ENCODE data around the gene HCRTR2. TPM values are rescaled to one million over a fixed set of nuclear protein-coding genes. Genes with fewer than 3 reads are reported as not detected.
"Not testable (repeated sequence)": the region's sequence is repeated elsewhere in the genome, so short reads cannot be mapped to it uniquely, and the experiment has no call there.

Gene HCRTR2
- total and polyA plus RNA-seq, 7 donors: 0.01 TPM; not detected in 6

DNA sequence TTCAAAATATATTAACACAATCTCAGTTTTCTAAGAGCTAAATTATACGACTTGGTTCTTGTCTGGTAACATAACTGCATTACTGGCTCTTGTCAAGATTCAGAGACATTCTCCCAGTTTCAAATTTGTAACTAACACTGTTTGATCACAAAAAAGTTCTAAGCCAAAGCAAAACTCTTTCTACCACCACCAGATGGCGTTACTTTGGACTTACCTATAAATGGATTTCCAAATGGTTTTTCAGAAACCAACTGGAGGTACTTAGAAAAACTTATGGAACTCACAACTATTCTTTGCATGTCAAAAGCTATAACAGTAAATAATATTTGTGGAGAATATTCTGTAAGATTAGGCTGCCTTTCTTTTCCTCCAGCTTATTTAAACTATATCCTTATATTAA, 118.8 kb downstream of the HCRTR2 start:
- no peaks in the 10 kb centered on the region for H3K9me3 ChIP-seq
- H3K27me3 ChIP-seq (ENCODE audit: insufficient read depth in 3 of 3, low read length in 2 of 3): no peaks in the 10 kb centered on the region
- WGBS, 3 donors: 45 to 55% (median 48%) methylated on average over 2 of the region's 2 CpGs
- intact Hi-C loops (cut with DNase I): no loop called here
- ATAC-seq (no peak), DNase-seq (no peak)
- no peak overlapping the region for H3K27ac ChIP-seq
- H3K36me3 ChIP-seq (ENCODE audit: insufficient read depth in 1 of 2, low read depth in 1 of 2): no peaks in the 10 kb centered on the region
- no peak overlapping the region for H3K4me3 ChIP-seq
- H3K4me1 ChIP-seq: no peaks in the 10 kb centered on the region
- no peak for TF ChIP-seq CTCF (IDR thresholded peaks at IDR 0.05)

DNA sequence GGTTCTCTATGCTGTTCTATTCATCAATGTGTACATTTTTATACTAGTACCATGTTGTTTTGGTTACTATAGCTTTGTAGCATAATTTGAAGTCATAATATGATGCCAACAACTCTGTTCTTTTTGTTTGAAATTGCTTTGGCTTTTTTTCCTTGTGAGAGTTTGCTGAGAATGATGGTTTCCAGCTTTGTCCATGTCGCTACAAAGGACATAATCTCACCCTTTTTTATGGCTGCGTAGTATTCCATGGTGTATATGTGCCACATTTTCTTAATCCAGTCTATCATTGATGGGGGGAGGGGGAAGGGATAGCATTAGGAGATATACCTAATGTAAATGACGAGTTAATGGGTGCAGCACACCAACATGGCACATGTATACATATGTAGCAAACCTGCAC, 122.9 kb downstream of the HCRTR2 start:
- intact Hi-C loops (cut with DNase I); H3K27me3 ChIP-seq (ENCODE audit: insufficient read depth in 3 of 3, low read length in 2 of 3); H3K4me1 ChIP-seq; H3K4me3 ChIP-seq; DNase-seq; H3K36me3 ChIP-seq (ENCODE audit: insufficient read depth in 1 of 2, low read depth in 1 of 2); H3K27ac ChIP-seq; ATAC-seq; H3K9me3 ChIP-seq: not testable (repeated sequence)
- WGBS, 3 donors: 83 to 94% (median 92%) methylated on average over 3 of the region's 3 CpGs

DNA sequence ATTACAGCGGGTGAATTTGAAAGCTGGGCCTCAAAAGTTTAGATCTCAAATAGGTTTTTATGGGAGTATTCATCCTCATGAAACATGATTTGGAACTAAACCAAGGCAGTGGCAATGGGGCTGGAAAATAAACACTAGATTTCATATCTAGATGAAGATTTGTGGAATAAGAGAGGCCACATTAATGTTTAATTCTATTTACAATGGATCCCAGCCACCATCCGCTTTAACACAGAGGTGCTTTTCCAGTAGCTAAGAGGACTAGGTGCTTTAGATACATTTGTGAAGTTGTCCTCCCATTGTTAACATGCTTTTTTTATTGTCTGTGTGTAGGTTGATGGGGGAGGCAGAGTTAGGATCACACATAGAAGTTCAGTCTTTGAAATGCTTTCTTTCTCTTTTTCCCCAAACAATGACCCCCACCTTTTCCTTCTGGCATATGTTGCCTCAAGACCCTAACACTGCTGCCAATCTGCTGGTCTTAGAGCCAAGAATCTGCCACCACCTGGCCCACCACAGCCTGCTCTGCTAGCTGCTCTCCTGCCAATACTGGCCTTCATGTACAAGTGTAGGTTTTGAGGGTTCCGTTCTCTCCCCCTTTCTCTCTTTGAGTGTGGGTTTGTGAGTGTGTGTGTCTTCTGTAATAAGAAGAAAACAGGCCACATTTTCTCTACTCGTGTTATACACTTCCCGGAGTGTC, 125.1 kb downstream of the HCRTR2 start:
- Histone ChIP-seq H3K27me3 (ENCODE audit: insufficient read depth in 3 of 3, low read length in 2 of 3) (no peaks in the 10 kb centered on the region), H3K27ac (no peak overlapping the region), H3K9me3 (no peaks in the 10 kb centered on the region), H3K4me1 (no peaks in the 10 kb centered on the region), H3K4me3 (no peak overlapping the region), H3K36me3 (ENCODE audit: insufficient read depth in 1 of 2, low read depth in 1 of 2) (no peaks in the 10 kb centered on the region)
- intact Hi-C loops (cut with DNase I): no loop called here
- ATAC-seq: no peak
- 76 to 85% (median 83%) methylated on average over 5 of the region's 5 CpGs for WGBS, 3 donors
- no peak for DNase-seq
- no peak for TF ChIP-seq CTCF (IDR thresholded peaks at IDR 0.05)

- no peaks in the 10 kb centered on the region for H3K9me3 ChIP-seq
- no peak overlapping the region for H3K4me3 ChIP-seq
- 54 to 67% (median 64%) methylated on average over 1 of the region's 1 CpG for WGBS, 3 donors
- ATAC-seq: no peak
- no peak for DNase-seq
- no peak for TF ChIP-seq CTCF (IDR thresholded peaks at IDR 0.05)
- no peaks in the 10 kb centered on the region for H3K4me1 ChIP-seq
- no peaks in the 10 kb centered on the region for H3K36me3 ChIP-seq (ENCODE audit: insufficient read depth in 1 of 2, low read depth in 1 of 2)
- intact Hi-C loops (cut with DNase I): no loop called here
- H3K27ac ChIP-seq: no peak overlapping the region
- no peaks in the 10 kb centered on the region for H3K27me3 ChIP-seq (ENCODE audit: insufficient read depth in 3 of 3, low read length in 2 of 3)
These were observed 130.4 kb downstream of the HCRTR2 start for GRCh38 chr6:55304747-55305146.

DNA sequence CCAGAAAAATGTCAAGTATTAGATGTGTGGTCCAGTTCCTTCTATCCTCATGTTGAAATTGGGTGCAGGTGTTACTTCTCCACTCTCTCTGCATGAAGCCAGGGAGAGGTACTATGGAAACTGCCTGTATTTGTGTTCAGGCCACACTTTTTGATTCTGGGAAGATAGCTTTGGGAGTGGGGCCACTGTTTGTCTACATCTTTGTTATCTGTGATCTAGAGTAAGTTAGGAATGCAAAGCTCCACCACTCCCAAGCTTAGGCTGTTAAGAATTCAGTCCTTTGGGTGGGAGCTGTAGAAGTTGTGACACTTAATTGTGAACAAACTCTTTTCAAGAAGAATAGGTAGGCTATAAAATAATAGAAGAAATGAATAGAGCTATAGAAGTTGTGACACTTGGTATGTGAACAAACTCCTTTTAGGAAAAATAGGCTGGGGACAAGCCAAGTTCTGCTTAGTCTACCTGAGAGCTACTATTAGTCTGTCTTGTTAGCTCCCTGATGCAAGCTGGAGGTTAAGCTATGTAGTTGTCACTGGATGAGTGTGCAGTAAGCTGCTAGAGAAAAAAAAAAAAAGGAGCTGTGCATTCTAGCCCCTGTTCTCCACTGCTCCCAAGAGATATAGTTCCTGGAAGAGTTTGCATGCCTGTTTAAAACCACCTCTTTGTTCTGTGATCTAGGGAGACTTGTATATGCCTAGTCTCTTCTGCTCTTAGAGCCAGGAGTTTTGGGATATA, 145.8 kb downstream of the HCRTR2 start:
- H3K4me3 ChIP-seq: no peak overlapping the region
- no peak for TF ChIP-seq CTCF (IDR thresholded peaks at IDR 0.05)
- no peaks in the 10 kb centered on the region for H3K36me3 ChIP-seq (ENCODE audit: insufficient read depth in 1 of 2, low read depth in 1 of 2)
- H3K27ac ChIP-seq: no peak overlapping the region
- no peak for DNase-seq
- ATAC-seq: no peak
- H3K9me3 ChIP-seq: no peaks in the 10 kb centered on the region
- no peaks in the 10 kb centered on the region for H3K4me1 ChIP-seq
- peaks cover 0 to 2% (median 0%) of the 10 kb centered on the region in 3 donors for H3K27me3 ChIP-seq (ENCODE audit: insufficient read depth in 3 of 3, low read length in 2 of 3)
- intact Hi-C loops (cut with DNase I): no loop called here

Data from psoas muscle (tissue), 8 donors.